NCI-H1417 (cell line): ENCODE data around the gene PRKAB1.

ENCODE experiments used
- DNase-seq, 3 experiments: peaks; one replicate each; lab custom pipeline; 2025; lab: John Stamatoyannopoulos, UW

The PRKAB1 gene

GRCh38 chr12:119661882-119662281 is 6.1 kb upstream of the PRKAB1 start:
- no peak for DNase-seq

GRCh38 chr12:119664642-119665041 is 3.3 kb upstream of the PRKAB1 start:
- no peak for DNase-seq

- no peak for DNase-seq
Observed at GRCh38 chr12:119665164-119665929, 2.6 kb upstream of the PRKAB1 start.

GRCh38 chr12:119666226-119666795 is 1.6 kb upstream of the PRKAB1 start:
- no peak for DNase-seq

- no peak for DNase-seq
Observed at GRCh38 chr12:119666900-119667576, 895 bp upstream of the PRKAB1 start.

DNA sequence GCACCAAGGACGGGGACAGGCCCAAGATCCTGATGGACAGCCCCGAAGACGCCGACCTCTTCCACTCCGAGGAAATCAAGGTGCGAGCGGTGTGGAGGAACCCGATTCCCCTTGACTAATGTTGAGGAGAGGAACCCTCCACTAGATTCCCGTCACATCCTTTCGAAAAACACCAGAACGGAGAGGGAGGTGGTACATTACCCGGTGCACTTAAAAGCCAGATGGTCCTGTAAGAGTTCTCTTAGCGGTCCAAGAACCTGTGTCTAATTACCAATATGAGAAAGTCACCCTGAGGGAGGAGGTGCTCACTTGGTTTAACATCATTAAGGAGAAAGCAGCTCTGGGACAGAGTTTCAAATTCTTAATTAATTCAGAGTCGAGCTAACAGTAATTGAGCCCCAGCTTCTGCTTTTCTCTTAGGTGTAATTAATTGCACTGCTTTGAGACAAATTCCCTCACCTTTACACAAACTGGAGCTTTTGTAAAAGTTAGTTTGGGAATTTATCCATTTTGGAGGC is 450 bp downstream of the PRKAB1 start:
- peak in 1 of 3 experiments; percentile 30 for DNase-seq

- peak in 1 of 3 experiments; percentile 33 for DNase-seq
Observed at GRCh38 chr12:119669744-119670472, 2.0 kb downstream of the PRKAB1 start.

- DNase-seq: no peak
Observed at GRCh38 chr12:119671070-119671469, 3.1 kb downstream of the PRKAB1 start.

DNA sequence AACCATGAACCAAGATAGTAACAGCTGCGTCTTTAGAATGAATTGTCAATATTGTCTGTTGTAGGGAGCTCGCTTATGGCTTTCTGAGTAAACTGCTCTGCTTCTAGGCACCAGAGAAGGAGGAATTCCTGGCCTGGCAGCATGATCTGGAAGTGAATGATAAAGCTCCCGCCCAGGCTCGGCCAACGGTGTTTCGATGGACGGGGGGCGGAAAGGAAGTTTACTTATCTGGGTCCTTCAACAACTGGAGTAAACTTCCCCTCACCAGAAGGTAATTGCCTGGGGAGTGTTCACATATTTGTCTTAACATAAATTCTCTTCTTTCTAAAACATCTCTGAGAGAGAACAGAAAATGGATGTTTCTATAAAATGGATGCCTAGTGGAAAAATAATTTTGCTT is 4.3 kb downstream of the PRKAB1 start:
- no peak for DNase-seq

DNA sequence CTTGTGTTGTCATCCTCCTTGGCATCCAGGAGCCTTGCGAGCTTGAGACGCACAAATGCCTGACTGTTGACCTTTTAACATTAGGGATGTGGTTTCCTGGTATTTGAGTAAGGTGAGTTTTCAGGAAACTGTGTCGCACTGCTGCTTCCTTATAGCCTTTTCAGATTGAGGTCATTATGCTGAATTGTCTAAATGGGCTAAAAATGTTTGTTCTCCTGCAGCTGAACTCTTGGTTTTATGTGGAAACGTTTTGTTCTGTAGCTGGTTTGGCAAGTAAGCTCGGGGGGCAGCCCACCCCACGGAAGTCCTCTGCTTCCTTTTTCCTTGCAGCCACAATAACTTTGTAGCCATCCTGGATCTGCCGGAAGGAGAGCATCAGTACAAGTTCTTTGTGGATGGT is 5.7 kb downstream of the PRKAB1 start:
- DNase-seq: no peak

- no peak for DNase-seq
Observed at GRCh38 chr12:119674560-119674959, 6.6 kb downstream of the PRKAB1 start.

GRCh38 chr12:119676022-119676421 is 8.1 kb downstream of the PRKAB1 start:
- no peak for DNase-seq

DNA sequence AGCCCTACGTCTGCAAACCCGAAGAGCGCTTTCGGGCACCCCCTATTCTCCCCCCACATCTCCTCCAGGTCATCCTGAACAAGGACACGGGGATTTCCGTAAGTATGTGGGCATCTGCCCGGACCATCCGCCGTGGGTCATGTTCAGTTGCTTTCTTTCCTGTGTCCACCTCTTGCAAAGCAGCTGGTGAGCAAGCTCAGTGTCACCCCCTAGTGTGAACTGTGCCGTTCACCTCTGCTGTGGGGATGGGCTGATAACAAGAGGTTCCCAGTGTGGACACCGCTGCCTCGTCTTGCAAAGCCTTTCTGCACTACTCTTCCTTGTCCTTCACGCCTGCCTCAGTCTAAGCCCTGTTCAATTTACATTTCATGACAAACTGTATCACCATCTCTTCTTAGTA is 8.6 kb downstream of the PRKAB1 start:
- DNase-seq: no peak

DNA sequence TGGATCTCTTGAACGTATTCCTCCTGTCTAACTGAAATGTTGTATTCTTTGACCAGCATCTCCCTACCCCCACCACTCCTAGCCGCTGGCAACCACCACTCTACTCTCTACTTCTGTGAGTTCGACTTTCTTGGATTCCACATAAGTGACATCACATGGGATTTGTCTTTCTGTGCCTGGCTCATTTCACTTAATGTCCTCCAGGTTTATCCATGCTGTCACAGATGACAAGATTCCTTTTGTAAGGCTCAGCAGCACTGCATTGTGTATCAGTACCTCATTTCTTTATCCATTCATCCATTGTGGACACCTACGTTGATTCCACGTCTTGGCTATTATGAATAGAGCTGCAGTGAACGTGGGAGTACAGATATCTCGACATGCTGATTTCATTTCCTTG is 10.5 kb downstream of the PRKAB1 start:
- no peak for DNase-seq

DNA sequence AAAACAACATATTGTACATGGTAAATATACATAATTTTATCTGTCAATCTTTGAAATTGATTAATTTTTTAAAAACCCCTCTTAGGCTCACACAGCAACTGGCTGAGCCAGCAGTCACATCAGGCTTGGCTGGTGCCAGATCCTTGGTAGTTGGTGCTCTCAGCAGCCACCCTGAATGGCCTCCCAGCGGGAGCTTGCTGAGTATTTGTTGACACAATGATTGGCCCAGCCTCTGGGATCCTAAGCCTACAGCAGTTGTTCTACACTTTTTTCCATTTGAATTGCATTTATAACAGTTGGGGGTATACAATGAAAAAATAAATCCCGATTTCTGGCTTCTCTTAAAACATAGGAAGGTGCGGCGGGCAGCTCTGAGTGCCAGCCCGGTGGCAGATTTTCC is 11.1 kb downstream of the PRKAB1 start:
- peak; percentile 91 to 96 (median 92) for DNase-seq

DNA sequence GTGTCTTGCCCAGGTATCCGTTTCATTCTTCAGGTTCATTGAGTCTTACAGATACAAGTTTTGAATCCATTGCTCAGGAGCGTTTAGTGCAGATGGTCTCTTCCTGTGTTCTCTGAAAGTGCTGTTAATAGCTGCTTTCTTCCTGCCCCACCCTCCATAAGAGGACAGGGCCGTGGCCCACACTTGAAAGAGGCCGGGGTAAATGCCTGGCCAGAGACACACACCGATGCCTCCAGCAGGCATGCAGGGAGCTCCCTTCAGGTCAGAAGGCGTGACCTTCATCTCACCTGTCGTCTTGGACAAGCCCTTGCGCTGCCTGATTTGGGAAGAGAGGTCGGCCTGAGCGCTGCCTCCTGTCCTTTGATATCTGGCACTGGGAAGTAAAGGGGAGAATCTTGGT is 11.6 kb downstream of the PRKAB1 start:
- peak in 1 of 3 experiments; percentile 58 for DNase-seq

- DNase-seq: no peak
Observed at GRCh38 chr12:119681111-119681510, 13.2 kb downstream of the PRKAB1 start.

- no peak for DNase-seq
Observed at GRCh38 chr12:119681728-119682638, 14.1 kb downstream of the PRKAB1 start.

GRCh38 chr12:119682639-119683252 is 14.8 kb downstream of the PRKAB1 start:
- no peak for DNase-seq

DNA sequence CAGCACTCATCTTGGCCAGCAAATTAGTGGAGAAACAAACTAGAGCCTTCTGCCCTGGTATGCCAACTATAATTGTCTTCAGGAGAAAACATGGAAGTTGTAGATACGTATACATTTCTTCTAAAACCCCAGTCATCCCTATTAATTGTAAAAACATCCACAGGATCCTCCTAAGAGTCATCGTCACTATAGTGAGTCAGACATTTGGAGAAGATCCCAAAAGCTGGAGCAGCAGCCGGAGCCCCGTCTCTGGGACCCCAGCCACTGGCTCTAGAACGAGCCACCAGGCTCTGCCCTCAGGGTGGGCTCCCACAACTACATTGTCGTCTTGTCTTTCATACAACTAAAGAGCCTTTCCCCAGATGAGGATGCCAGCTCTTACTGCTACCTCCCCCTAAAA is 15.5 kb downstream of the PRKAB1 start:
- no peak for DNase-seq

DNA sequence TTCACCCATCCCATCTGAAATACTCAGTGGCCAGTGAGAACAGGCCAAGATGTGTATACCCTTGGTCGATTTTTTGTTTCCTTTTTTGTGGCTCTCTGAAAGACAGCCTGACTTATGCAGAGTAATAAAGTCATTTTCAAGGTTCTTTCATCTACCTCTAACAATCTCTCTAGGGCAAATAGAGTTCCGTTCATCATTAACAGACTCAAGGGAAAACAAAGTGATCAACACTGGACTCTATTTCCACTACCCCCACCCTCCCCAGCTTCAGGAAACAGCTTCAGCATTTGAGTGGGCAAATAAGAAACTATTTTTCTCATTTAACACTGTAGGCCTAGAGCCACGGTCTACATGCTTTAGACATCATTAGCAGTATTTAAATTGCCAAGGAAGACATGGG is 15.9 kb downstream of the PRKAB1 start:
- no peak for DNase-seq
